OCI-LY3 (cell line): Measurements from ENCODE around the gene ARRDC1.

Experiments
- CTCF ChIP-seq: fragments of 200-600, 300-600 bp; sonication (generic); IDR thresholded peaks from 2 replicates; pipeline ENCODE4 v1.5.1; 2014; ENCODE audit warnings: antibody characterized with exemption, low read length, low read depth
- EZH2phosphoT487 ChIP-seq: fragments of 200-600 bp; shearing (Covaris generic); IDR thresholded peaks from 2 replicates; pipeline ENCODE4 v1.6.1; 2018; ENCODE audit warnings: antibody characterized with exemption, mixed run types, low read depth

- TF ChIP-seq CTCF (no peak), EZH2phosphoT487 (no peak)
These were observed 24.5 kb upstream of the ARRDC1 start for GRCh38 chr9:137580954-137581322.
